Measurements from ENCODE around the gene PCSK4. TPM values are rescaled to one million over a fixed set of nuclear protein-coding genes. Genes with fewer than 3 reads are reported as not detected.

Gene PCSK4
- polyA plus RNA-seq, 6 donors from 2014 or later = 0.09 TPM; not detected in 5

- Mint-ChIP-seq H3K36me3 (no peaks in the 10 kb centered on the region), H3K27me3 (no peaks in the 10 kb centered on the region), H3K27ac (peak overlapping the region in 3 of 6 donors; percentile 41 to 78 (median 75)), H3K4me3 (peak overlapping the region in 1 of 8 donors; percentile 54), H3K4me1 (peaks cover 12 to 20% (median 17%) of the 10 kb centered on the region in 3 donors), H3K9me3 (no peaks in the 10 kb centered on the region)
- DNase-seq (no peak), ATAC-seq (ENCODE audit: low read depth in 2 of 2) (no peak)
Measured at GRCh38 chr19:1435378-1435989, 54.7 kb downstream of the PCSK4 start.

- ATAC-seq (ENCODE audit: low read depth in 2 of 2) (no peak), DNase-seq (no peak)
- Mint-ChIP-seq H3K27me3 (no peaks in the 10 kb centered on the region), H3K36me3 (no peaks in the 10 kb centered on the region), H3K27ac (no peak overlapping the region), H3K9me3 (no peaks in the 10 kb centered on the region), H3K4me1 (peaks cover 7 to 15% (median 8%) of the 10 kb centered on the region in 3 donors), H3K4me3 (no peak overlapping the region)
Measured at GRCh38 chr19:1434577-1435060, 55.5 kb downstream of the PCSK4 start.

GRCh38 chr19:1434040-1434366, 56.1 kb downstream of the PCSK4 start:
- no peak overlapping the region for H3K27ac Mint-ChIP-seq
- ATAC-seq (ENCODE audit: low read depth in 2 of 2) = no peak
- peaks cover 4 to 9% (median 7%) of the 10 kb centered on the region in 3 donors for H3K4me1 Mint-ChIP-seq
- no peak overlapping the region for H3K4me3 Mint-ChIP-seq
- H3K27me3 Mint-ChIP-seq = no peaks in the 10 kb centered on the region
- H3K36me3 Mint-ChIP-seq = no peaks in the 10 kb centered on the region
- no peaks in the 10 kb centered on the region for H3K9me3 Mint-ChIP-seq
- no peak for DNase-seq

GRCh38 chr19:1433119-1434039, 56.8 kb downstream of the PCSK4 start:
- no peaks in the 10 kb centered on the region for H3K9me3 Mint-ChIP-seq
- no peaks in the 10 kb centered on the region for H3K27me3 Mint-ChIP-seq
- DNase-seq = no peak
- peaks cover 4 to 9% (median 5%) of the 10 kb centered on the region in 3 donors for H3K4me1 Mint-ChIP-seq
- ATAC-seq (ENCODE audit: low read depth in 2 of 2) = no peak
- no peak overlapping the region for H3K27ac Mint-ChIP-seq
- no peaks in the 10 kb centered on the region for H3K36me3 Mint-ChIP-seq
- H3K4me3 Mint-ChIP-seq = no peak overlapping the region

- DNase-seq (no peak), ATAC-seq (ENCODE audit: low read depth in 2 of 2) (no peak)
- no peak overlapping the region for H3K27ac Mint-ChIP-seq
- H3K4me3 Mint-ChIP-seq = no peak overlapping the region
- no peaks in the 10 kb centered on the region for H3K9me3 Mint-ChIP-seq
- H3K27me3 Mint-ChIP-seq = no peaks in the 10 kb centered on the region
- H3K4me1 Mint-ChIP-seq = no peaks in the 10 kb centered on the region
- H3K36me3 Mint-ChIP-seq = no peaks in the 10 kb centered on the region
Measured at GRCh38 chr19:1432507-1432887, 57.7 kb downstream of the PCSK4 start.

- Mint-ChIP-seq H3K4me3 (no peak overlapping the region), H3K36me3 (no peaks in the 10 kb centered on the region), H3K4me1 (no peaks in the 10 kb centered on the region), H3K27ac (no peak overlapping the region), H3K27me3 (no peaks in the 10 kb centered on the region), H3K9me3 (no peaks in the 10 kb centered on the region)
- ATAC-seq (ENCODE audit: low read depth in 2 of 2) (no peak), DNase-seq (no peak)
Measured at GRCh38 chr19:1431759-1432506, 58.2 kb downstream of the PCSK4 start.

Other genes starting within 250 kb of the PCSK4 start
- gene ATP5F1D, start 248.6 kb downstream of the PCSK4 start, polyA plus RNA-seq (ENCODE audit: low read depth in 6 of 6) = 100 to 1,000 TPM; 132 to 222 (median 199) TPM
- gene MIDN, start 241.8 kb downstream of the PCSK4 start, polyA plus RNA-seq (ENCODE audit: low read depth in 6 of 6) = 1 to 10 TPM in 5 of 6 donors, under 1 TPM in 1; 0.78 to 5.5 (median 2.7) TPM
- 100 to 1,000 TPM; 253 to 449 (median 334) TPM for gene CIRBP, start 221.0 kb downstream of the PCSK4 start, polyA plus RNA-seq (ENCODE audit: low read depth in 6 of 6)
- gene FAM174C, start 214.8 kb downstream of the PCSK4 start, polyA plus RNA-seq (ENCODE audit: low read depth in 6 of 6) = 10 to 100 TPM; 48.9 to 80.0 (median 64.7) TPM
- gene EFNA2, start 204.5 kb downstream of the PCSK4 start, polyA plus RNA-seq (ENCODE audit: low read depth in 6 of 6) = not detected
- 100 to 1,000 TPM; 201 to 230 (median 209) TPM for gene NDUFS7, start 106.4 kb downstream of the PCSK4 start, polyA plus RNA-seq (ENCODE audit: low read depth in 6 of 6)
- gene GAMT, start 88.8 kb downstream of the PCSK4 start, polyA plus RNA-seq (ENCODE audit: low read depth in 6 of 6) = 10 to 100 TPM; 14.4 to 24.6 (median 15.7) TPM
- 1 to 10 TPM; 3.6 to 7.5 (median 6.2) TPM for gene DAZAP1, start 82.8 kb downstream of the PCSK4 start, polyA plus RNA-seq (ENCODE audit: low read depth in 6 of 6)
- gene RPS15, start 52.0 kb downstream of the PCSK4 start, polyA plus RNA-seq (ENCODE audit: low read depth in 6 of 6) = 1,000 to 10,000 TPM; 2,496 to 3,315 (median 3,022) TPM
- gene APC2, start 40.2 kb downstream of the PCSK4 start, polyA plus RNA-seq (ENCODE audit: low read depth in 6 of 6) = under 1 TPM in 1 of 6 donors, not detected in 5; 0.03 TPM
- 10 to 100 TPM; 39.0 to 78.2 (median 46.9) TPM for gene C19orf25, start 11.1 kb downstream of the PCSK4 start, polyA plus RNA-seq (ENCODE audit: low read depth in 6 of 6)
- gene REEP6, start 831 bp upstream of the PCSK4 start, polyA plus RNA-seq (ENCODE audit: low read depth in 6 of 6) = 1 to 10 TPM in 2 of 6 donors, under 1 TPM in 4; 0.72 to 1.4 (median 0.90) TPM
- gene ADAMTSL5, start 22.7 kb upstream of the PCSK4 start, polyA plus RNA-seq (ENCODE audit: low read depth in 6 of 6) = not detected
- not detected for gene PLK5, start 33.7 kb upstream of the PCSK4 start, polyA plus RNA-seq (ENCODE audit: low read depth in 6 of 6)
- gene MEX3D, start 78.0 kb upstream of the PCSK4 start, polyA plus RNA-seq (ENCODE audit: low read depth in 6 of 6) = not detected
- 10 to 100 TPM in 4 of 6 donors, 1 to 10 TPM in 2; 7.7 to 24.4 (median 12.9) TPM for gene MBD3, start 102.5 kb upstream of the PCSK4 start, polyA plus RNA-seq (ENCODE audit: low read depth in 6 of 6)
- 100 to 1,000 TPM; 358 to 546 (median 438) TPM for gene UQCR11, start 115.1 kb upstream of the PCSK4 start, polyA plus RNA-seq (ENCODE audit: low read depth in 6 of 6)
- gene TCF3, start 162.3 kb upstream of the PCSK4 start, polyA plus RNA-seq (ENCODE audit: low read depth in 6 of 6) = 10 to 100 TPM; 17.5 to 45.6 (median 24.8) TPM